HEK293 (cell line): ENCODE measurements around the gene IKZF4.
"Not testable (repeated sequence)": the region's sequence is repeated elsewhere in the genome, so short reads cannot be mapped to it uniquely, and the experiment has no call there.

ENCODE experiments used
- CTCF ChIA-PET: fragments of 350-600 bp; formaldehyde crosslinking; extraction: SDS; loops from one replicate; lab custom pipeline; 2021; ENCODE audit warnings: antibody characterized with exemption; lab: Yijun Ruan, JAX
- POLR2A ChIA-PET: fragments of 300-600 bp; formaldehyde crosslinking; extraction: SDS; loops from one replicate; lab custom pipeline; 2020; ENCODE audit warnings: antibody characterized with exemption, inconsistent platforms; lab: Yijun Ruan, JAX
- H3K27ac ChIP-seq: fragments of 200-500 bp; sonication (Bioruptor generic); 2 replicates; pipeline ENCODE4 v1.5.1; 2014; ENCODE audit warnings: low read depth, low read length, control low read depth, inconsistent platforms; ENCODE audit errors: extremely low read depth
- H3K36me3 ChIP-seq, 2 experiments: fragments of 200-500 bp in 1 of 2; sonication (Bioruptor generic) in 1 of 2; 1 replicate in 1 of 2; 2 replicates in 1 of 2; pipeline ENCODE4 v1.5.1; 2014 to 2017; ENCODE audit warnings: inconsistent platforms in 2 of 2, low read length in 2 of 2; ENCODE audit not compliant: control insufficient read depth in 2 of 2, insufficient read depth in 1 of 2
- H3K4me1 ChIP-seq: fragments of 200-500 bp; sonication (Bioruptor generic); 2 replicates; pipeline ENCODE4 v1.5.1; 2014; ENCODE audit warnings: mild to moderate bottlenecking, low read length, inconsistent platforms; ENCODE audit not compliant: control insufficient read depth, insufficient read depth
- H3K4me3 ChIP-seq: 2 replicates; pipeline ENCODE4 v1.5.1; 2011; ENCODE audit warnings: low read depth, mild to moderate bottlenecking, control low read depth, low read length, moderate library complexity
- H3K9me3 ChIP-seq: fragments of 200-500 bp; sonication (Bioruptor generic); 2 replicates; pipeline ENCODE4 v1.5.1; 2014; ENCODE audit warnings: low read depth, low read length, inconsistent platforms; ENCODE audit not compliant: control insufficient read depth, insufficient read depth
- FEZF1 ChIP-seq: fragments of 450-650 bp; formaldehyde crosslinking; IDR thresholded peaks from 2 replicates; pipeline ENCODE4 v1.5.1; 2016; ENCODE audit warnings: missing biosample characterization, missing genetic modification characterization
- IKZF3 ChIP-seq: fragments of 450-650 bp; IDR thresholded peaks from 2 replicates; pipeline ENCODE4 v1.5.0; 2018; ENCODE audit warnings: missing biosample characterization, mild to moderate bottlenecking, missing genetic modification characterization, moderate library complexity
- MEIS1 ChIP-seq: sonication (generic); formaldehyde crosslinking; IDR thresholded peaks from 2 replicates; pipeline ENCODE4 v1.8.1; 2022; ENCODE audit warnings: missing genetic modification reagents, mild to moderate bottlenecking, borderline replicate concordance
- OSR2 ChIP-seq: fragments of 450-650 bp; formaldehyde crosslinking; IDR thresholded peaks from 2 replicates; pipeline ENCODE4 v1.5.1; 2016; ENCODE audit warnings: missing biosample characterization, missing genetic modification characterization
- PRDM4 ChIP-seq: fragments of 450-650 bp; formaldehyde crosslinking; IDR thresholded peaks from 2 replicates; pipeline ENCODE4 v1.5.1; 2017; ENCODE audit warnings: missing biosample characterization, missing genetic modification characterization
- TRIM28 ChIP-seq: IDR thresholded peaks from 2 replicates; pipeline ENCODE4 v1.6.1; 2011; ENCODE audit warnings: low read length, control low read depth, borderline replicate concordance
- WT1 ChIP-seq: fragments of 450-650 bp; formaldehyde crosslinking; IDR thresholded peaks from 2 replicates; pipeline ENCODE4 v1.5.1; 2016; ENCODE audit warnings: missing biosample characterization, missing genetic modification characterization
- YY1 ChIP-seq: fragments of 450-650 bp; formaldehyde crosslinking; IDR thresholded peaks from 2 replicates; pipeline ENCODE4 v1.5.1; 2018; ENCODE audit warnings: missing biosample characterization, missing genetic modification characterization
- ZBTB17 ChIP-seq: fragments of 450-650 bp; formaldehyde crosslinking; IDR thresholded peaks from 2 replicates; pipeline ENCODE4 v1.5.1; 2016; ENCODE audit warnings: missing biosample characterization, missing genetic modification characterization
- ZBTB48 ChIP-seq: fragments of 450-650 bp; formaldehyde crosslinking; IDR thresholded peaks from 2 replicates; pipeline ENCODE4 v1.5.1; 2016; ENCODE audit warnings: missing biosample characterization, missing genetic modification characterization
- ZBTB8A ChIP-seq: fragments of 450-650 bp; formaldehyde crosslinking; IDR thresholded peaks from 2 replicates; pipeline ENCODE4 v1.5.1; 2016; ENCODE audit warnings: missing biosample characterization, missing genetic modification characterization
- ZEB2 ChIP-seq: fragments of 450-650 bp; formaldehyde crosslinking; IDR thresholded peaks from 2 replicates; pipeline ENCODE4 v1.5.1; 2016; ENCODE audit warnings: missing biosample characterization, missing genetic modification characterization
- ZFP41 ChIP-seq: fragments of 450-650 bp; formaldehyde crosslinking; IDR thresholded peaks from 2 replicates; pipeline ENCODE4 v1.5.1; 2016; ENCODE audit warnings: missing biosample characterization, missing genetic modification characterization, borderline replicate concordance
- ZNF121 ChIP-seq: fragments of 450-650 bp; formaldehyde crosslinking; IDR thresholded peaks from 2 replicates; pipeline ENCODE4 v1.5.1; 2016; ENCODE audit warnings: missing biosample characterization, missing genetic modification characterization
- ZNF302 ChIP-seq: fragments of 450-650 bp; formaldehyde crosslinking; IDR thresholded peaks from 2 replicates; pipeline ENCODE4 v1.5.1; 2016; ENCODE audit warnings: missing biosample characterization, missing genetic modification characterization, low read depth
- ZNF341 ChIP-seq: fragments of 450-650 bp; formaldehyde crosslinking; IDR thresholded peaks from 2 replicates; pipeline ENCODE4; 2016; ENCODE audit warnings: low read depth, missing biosample characterization, missing genetic modification characterization
- ZNF48 ChIP-seq: fragments of 450-650 bp; formaldehyde crosslinking; IDR thresholded peaks from 2 replicates; pipeline ENCODE4 v1.5.1; 2016; ENCODE audit warnings: missing biosample characterization, missing genetic modification characterization
- ZNF510 ChIP-seq: fragments of 450-650 bp; formaldehyde crosslinking; IDR thresholded peaks from 2 replicates; pipeline ENCODE4 v1.5.1; 2018; ENCODE audit warnings: mild to moderate bottlenecking, missing genetic modification characterization, missing biosample characterization; ENCODE audit not compliant: insufficient replicate concordance
- ZNF518A ChIP-seq: fragments of 450-650 bp; formaldehyde crosslinking; conservative IDR thresholded peaks from 2 replicates; pipeline ENCODE4 v1.5.1; 2016; ENCODE audit warnings: low read depth, missing biosample characterization, missing genetic modification characterization
- ZNF530 ChIP-seq: fragments of 450-650 bp; formaldehyde crosslinking; IDR thresholded peaks from 2 replicates; pipeline ENCODE4 v1.5.1; 2016; ENCODE audit warnings: low read depth, missing biosample characterization, missing genetic modification characterization
- ZNF664 ChIP-seq: fragments of 450-650 bp; formaldehyde crosslinking; IDR thresholded peaks from 2 replicates; pipeline ENCODE4 v1.5.1; 2016; ENCODE audit warnings: missing biosample characterization, missing genetic modification characterization
- ZNF843 ChIP-seq: fragments of 450-650 bp; formaldehyde crosslinking; IDR thresholded peaks from 2 replicates; pipeline ENCODE4 v1.5.1; 2016; ENCODE audit warnings: missing biosample characterization, missing genetic modification characterization
- ZXDB ChIP-seq: fragments of 450-650 bp; formaldehyde crosslinking; IDR thresholded peaks from 2 replicates; pipeline ENCODE4 v1.5.1; 2016; ENCODE audit warnings: missing biosample characterization, missing genetic modification characterization
- TF ChIP-seq, protein P1 (sequence below): fragments of 450-650 bp; formaldehyde crosslinking; IDR thresholded peaks from 2 replicates; pipeline ENCODE4 v1.5.1; 2017; ENCODE audit warnings: missing biosample characterization, missing genetic modification characterization
- TF ChIP-seq, protein P2 (sequence below): fragments of 450-650 bp; formaldehyde crosslinking; IDR thresholded peaks from 2 replicates; pipeline ENCODE4 v1.5.1; 2016; ENCODE audit warnings: missing biosample characterization, missing genetic modification characterization

The IKZF4 gene

DNA sequence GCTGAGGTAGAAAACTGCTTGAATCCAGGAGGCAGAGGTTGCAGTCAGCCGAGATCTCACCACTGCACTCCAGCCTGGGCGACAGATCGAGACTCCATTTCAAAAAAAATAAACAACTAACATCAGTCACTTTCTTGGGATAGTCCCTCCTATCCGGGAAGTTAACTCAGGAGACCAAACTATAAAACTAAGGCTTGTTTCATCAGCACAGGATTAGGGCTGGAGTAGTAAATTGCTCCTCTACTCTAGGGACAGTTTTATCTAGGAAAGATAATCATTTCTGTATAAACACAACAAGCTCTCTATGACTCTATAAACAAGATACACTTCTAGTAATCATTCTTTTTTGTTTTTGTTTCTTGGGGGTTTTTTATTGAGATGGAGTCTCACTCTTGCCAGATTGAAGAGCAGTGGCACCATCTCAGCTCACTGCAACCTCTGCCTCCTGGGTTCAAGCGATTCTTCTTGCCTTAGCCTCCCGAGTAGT is 32.6 kb downstream of the IKZF4 start:
- Histone ChIP-seq H3K36me3 (no peaks in the 10 kb centered on the region; a peak in 1 of 3 replicates), H3K4me3 (no peak overlapping the region), H3K4me1 (no peaks in the 10 kb centered on the region)
- TF ChIP-seq TRIM28 (0 out of 2 replicates have a peak, but pooled peaks have one; percentile 23), ZNF48 (tag by site-specific recombination) (no peak), ZNF121 (tag by site-specific recombination) (0 out of 2 replicates have a peak, but pooled peaks have one; percentile 22), ZBTB8A (tag by site-specific recombination) (0 out of 2 replicates have a peak, but pooled peaks have one; percentile 14), IKZF3 (tag by site-specific recombination) (peak; percentile 47; the same call in 1 of the 2 replicates), ZNF518A (tag by site-specific recombination) (0 out of 2 replicates have a peak, but pooled peaks have one; percentile 21), MEIS1 (no peak), FEZF1 (tag by site-specific recombination) (peak; percentile 37; the same call in 1 of the 2 replicates), ZNF302 (tag by site-specific recombination) (no peak), PRDM4 (tag by site-specific recombination) (peak; percentile 57; the same call in 1 of the 2 replicates), ZBTB48 (no peak), YY1 (tag by site-specific recombination) (no peak), ZNF843 (tag by site-specific recombination) (peak; percentile 67), ZNF510 (tag by site-specific recombination) (no peak), WT1 (tag by site-specific recombination) (peak; percentile 26; the same call in 1 of the 2 replicates), ZNF664 (tag by site-specific recombination) (peak; percentile 73), OSR2 (tag by site-specific recombination) (peak; percentile 36; the same call in 1 of the 2 replicates), ZFP41 (tag by site-specific recombination) (no peak), ZEB2 (tag by site-specific recombination) (peak; percentile 44; the same call in 1 of the 2 replicates), ZXDB (tag by site-specific recombination) (peak; percentile 49; the same call in 1 of the 2 replicates), ZBTB17 (peak; percentile 45), ZNF341 (no peak), ZNF530 (tag by site-specific recombination) (no peak)
- TF ChIP-seq, protein P1, sequence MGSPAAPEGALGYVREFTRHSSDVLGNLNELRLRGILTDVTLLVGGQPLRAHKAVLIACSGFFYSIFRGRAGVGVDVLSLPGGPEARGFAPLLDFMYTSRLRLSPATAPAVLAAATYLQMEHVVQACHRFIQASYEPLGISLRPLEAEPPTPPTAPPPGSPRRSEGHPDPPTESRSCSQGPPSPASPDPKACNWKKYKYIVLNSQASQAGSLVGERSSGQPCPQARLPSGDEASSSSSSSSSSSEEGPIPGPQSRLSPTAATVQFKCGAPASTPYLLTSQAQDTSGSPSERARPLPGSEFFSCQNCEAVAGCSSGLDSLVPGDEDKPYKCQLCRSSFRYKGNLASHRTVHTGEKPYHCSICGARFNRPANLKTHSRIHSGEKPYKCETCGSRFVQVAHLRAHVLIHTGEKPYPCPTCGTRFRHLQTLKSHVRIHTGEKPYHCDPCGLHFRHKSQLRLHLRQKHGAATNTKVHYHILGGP = peak; percentile 97
- TF ChIP-seq, protein P2, sequence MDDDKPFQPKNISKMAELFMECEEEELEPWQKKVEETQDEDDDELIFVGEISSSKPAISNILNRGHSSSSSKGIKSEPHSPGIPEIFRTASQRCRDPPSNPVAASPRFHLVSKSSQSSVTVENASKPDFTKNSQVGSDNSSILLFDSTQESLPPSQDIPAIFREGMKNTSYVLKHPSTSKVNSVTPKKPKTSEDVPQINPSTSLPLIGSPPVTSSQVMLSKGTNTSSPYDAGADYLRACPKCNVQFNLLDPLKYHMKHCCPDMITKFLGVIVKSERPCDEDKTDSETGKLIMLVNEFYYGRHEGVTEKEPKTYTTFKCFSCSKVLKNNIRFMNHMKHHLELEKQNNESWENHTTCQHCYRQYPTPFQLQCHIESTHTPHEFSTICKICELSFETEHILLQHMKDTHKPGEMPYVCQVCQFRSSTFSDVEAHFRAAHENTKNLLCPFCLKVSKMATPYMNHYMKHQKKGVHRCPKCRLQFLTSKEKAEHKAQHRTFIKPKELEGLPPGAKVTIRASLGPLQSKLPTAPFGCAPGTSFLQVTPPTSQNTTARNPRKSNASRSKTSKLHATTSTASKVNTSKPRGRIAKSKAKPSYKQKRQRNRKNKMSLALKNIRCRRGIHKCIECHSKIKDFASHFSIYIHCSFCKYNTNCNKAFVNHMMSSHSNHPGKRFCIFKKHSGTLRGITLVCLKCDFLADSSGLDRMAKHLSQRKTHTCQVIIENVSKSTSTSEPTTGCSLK (tag by site-specific recombination) = no peak
- TF ChIP-seq, all 188 proteins: peak for 15
- peak overlapping the region; percentile 24; the same call in 1 of the 2 replicates for H3K27ac ChIP-seq
- POLR2A ChIA-PET = interaction anchor here (0.7 to 0.8 kb wide), 3 partner anchors 33 to 324 kb away, joined by 3 to 5 read pairs (median 3); partner anchors contain the start of gene CD63
- H3K9me3 ChIP-seq = no peaks in the 10 kb centered on the region
- CTCF ChIA-PET = interaction anchor here (0.7 to 1.3 kb wide), 2 partner anchors 9 to 26 kb away, joined by 3 read pairs; no protein-coding TSS in a partner anchor

DNA sequence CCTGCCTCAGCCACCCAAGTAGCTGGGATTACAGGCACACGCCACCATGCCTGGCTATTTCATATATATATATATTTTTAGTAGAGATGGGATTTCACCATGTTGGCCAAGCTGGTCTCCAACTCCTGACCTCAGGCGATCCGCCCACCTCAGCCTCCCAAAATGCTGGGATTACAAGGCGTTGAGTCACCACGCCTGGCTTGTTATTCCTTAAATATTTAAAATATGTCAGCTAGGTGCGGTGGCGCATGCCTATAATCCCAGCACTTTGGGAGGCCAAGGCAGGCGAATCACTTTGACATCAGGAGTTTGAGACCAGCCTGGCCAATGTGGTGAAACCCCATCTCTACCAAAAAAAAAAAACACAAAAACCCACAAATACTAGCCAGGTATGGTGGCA is 39.1 kb downstream of the IKZF4 start:
- POLR2A ChIA-PET = interaction anchor here (0.7 to 1.7 kb wide), 4 partner anchors 14 to 69 kb away, joined by 3 to 6 read pairs (median 4); partner anchors contain the start of genes ERBB3 and PA2G4
- CTCF ChIA-PET = interaction anchor here (0.9 to 1.5 kb wide), 2 partner anchors 10 to 14 kb away, joined by 3 to 5 read pairs; no protein-coding TSS in a partner anchor
- H3K9me3 ChIP-seq, H3K4me1 ChIP-seq, H3K36me3 ChIP-seq, H3K4me3 ChIP-seq, H3K27ac ChIP-seq: not testable (repeated sequence)
